GM19455 (cell line): ENCODE results near the gene SFMBT2.
"Not testable (repeated sequence)": the region's sequence is repeated elsewhere in the genome, so short reads cannot be mapped to it uniquely, and the experiment has no call there.

Source experiments
- ATAC-seq: cut with Tn5 transposase; IDR thresholded peaks from one replicate; pipeline ENCODE4 v1.9.1; 2021; ENCODE audit not compliant: unreplicated experiment

Gene SFMBT2

GRCh38 chr10:7234109-7234508 is 176.7 kb downstream of the SFMBT2 start:
- no peak for ATAC-seq

GRCh38 chr10:7233259-7233991 is 177.4 kb downstream of the SFMBT2 start:
- ATAC-seq, result no peak

- no peak for ATAC-seq
Observed at GRCh38 chr10:7231509-7232414, 179.1 kb downstream of the SFMBT2 start.

- ATAC-seq, result no peak
Observed at GRCh38 chr10:7230951-7231350, 179.9 kb downstream of the SFMBT2 start.

DNA sequence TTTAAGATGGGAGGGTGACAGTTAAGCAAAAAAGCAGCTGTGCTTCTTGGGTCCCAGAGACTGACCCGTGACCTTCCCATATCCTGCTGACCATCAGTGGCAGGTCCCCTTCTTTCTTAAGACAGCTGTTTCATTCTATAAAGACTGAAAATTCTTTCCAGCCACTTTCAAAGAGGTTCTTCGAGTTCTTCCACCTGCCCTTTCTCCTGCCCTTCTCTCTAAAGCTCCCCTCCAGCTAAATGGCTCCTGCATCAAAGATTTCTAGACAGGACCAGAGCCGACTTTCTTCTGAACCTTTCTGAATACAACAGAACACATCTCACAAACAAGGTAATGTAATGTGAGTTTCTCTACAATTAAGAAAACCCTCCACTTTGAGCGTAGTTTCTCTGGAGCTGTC is 180.8 kb downstream of the SFMBT2 start:
- no peak for ATAC-seq

DNA sequence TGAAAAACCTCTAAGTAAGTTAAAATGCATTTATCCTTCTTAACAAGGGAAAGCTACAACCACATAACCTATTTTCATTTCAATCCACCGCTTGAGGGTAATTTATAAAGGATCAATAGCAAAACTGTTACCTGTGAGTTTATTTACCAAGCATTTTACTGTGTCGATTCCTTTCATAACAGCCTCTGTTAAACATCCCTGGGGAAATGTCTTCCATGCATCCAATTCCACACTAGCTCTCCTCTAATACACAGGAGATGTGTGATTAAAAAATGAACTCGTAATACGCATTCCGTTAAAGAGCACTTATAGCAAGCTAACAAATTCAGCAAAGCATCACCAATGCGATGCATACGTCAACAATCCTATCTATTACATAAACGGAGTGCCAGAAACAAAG is 185.7 kb downstream of the SFMBT2 start:
- no peak for ATAC-seq

DNA sequence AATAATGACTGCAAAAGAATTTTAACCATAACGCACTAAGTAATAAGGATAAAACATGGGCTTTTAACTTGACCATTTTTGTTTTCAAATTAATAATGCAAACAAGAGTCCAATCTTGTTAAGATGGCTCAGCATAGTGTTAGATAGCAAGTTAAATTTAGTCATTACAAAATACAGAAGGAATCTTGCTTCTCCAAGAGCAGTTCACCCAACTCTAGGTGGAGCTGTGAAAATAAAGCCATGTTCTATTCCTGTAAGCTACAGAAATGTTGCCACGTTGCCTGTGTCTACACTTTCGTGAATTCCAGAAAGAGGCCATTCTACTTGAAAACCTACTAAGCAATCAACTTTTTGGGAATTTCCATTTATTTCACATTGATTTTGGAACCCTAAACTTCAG is 191.9 kb downstream of the SFMBT2 start:
- ATAC-seq, result no peak

GRCh38 chr10:7212696-7213095 is 198.1 kb downstream of the SFMBT2 start:
- not testable (repeated sequence) for ATAC-seq

- ATAC-seq, result no peak
Observed at GRCh38 chr10:7211857-7212577, 198.8 kb downstream of the SFMBT2 start.

DNA sequence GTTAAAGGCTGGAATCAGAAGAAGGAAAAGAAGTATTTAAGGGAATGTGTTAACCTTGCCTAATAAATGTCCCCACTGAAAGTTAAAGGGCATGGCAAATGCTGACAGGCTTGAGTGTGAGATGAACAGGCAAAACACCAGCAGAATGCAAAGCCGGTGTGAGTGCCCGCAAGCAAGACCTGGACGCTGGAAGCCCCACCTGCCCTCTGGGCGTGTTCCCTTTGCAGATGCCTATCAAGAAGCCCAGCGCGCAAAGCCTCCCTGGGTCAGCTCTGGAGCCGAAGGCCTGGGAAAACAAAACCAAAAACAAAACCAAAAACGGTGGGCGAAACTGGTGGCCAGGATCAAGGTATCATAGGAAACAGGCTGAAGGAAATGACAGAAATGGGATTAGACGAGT is 200.3 kb downstream of the SFMBT2 start:
- ATAC-seq, result no peak

- no peak for ATAC-seq
Observed at GRCh38 chr10:7209458-7209857, 201.4 kb downstream of the SFMBT2 start.

DNA sequence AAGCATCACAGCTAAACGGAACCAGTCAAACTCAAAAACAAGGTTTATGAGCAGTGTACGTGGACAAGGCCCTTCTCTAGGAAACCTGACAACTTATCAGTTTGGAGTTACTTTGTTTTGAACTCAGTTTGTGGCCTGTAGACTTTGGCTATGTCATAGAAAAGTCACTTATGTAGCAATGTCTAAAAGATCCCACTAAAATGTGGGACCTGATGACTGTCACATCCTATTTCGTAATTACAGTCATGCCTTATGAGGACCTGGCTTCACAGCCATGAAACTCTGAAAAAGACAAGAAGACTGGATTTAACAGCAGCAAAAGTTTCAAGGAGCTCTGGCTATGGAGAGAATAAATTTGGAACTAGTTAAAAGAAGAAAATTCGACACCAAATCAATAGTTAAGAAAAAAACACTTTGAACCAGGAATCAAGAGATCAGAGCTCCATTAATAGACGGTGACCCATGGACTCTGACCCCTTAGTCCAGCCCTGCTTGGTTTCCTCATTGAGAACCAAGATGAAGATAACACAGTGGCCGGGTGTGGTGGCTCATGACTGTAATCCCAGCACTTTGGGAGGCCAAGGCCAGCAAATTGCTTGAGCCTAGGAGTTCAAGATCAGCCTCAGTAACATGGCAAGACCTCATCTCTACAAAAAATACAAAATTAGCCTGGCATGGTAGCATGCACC is 204.3 kb downstream of the SFMBT2 start:
- ATAC-seq, result no peak

DNA sequence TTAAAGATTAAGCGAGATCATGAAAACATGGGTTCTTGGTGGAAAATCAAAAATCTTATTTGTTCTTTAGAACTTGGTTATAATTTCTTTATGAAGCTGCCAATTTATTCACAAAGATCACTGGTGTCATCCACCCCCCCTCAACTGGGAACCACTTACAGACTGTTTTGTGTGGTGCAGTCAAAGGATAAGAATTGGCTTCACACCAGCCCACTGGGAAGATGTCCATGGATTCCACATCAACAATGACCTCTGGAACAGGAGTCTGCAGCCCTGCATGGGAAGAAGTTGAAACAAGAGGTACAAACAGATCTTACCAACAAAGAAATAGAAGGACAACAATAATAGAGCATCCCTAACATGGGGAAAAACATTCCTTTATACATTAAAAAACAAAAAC is 205.2 kb downstream of the SFMBT2 start:
- ATAC-seq, result no peak

GRCh38 chr10:7202793-7203355 is 208.0 kb downstream of the SFMBT2 start:
- ATAC-seq, result no peak

- no peak for ATAC-seq
Observed at GRCh38 chr10:7199152-7199760, 211.6 kb downstream of the SFMBT2 start.

- no peak for ATAC-seq
Observed at GRCh38 chr10:7196284-7196683, 214.6 kb downstream of the SFMBT2 start.

DNA sequence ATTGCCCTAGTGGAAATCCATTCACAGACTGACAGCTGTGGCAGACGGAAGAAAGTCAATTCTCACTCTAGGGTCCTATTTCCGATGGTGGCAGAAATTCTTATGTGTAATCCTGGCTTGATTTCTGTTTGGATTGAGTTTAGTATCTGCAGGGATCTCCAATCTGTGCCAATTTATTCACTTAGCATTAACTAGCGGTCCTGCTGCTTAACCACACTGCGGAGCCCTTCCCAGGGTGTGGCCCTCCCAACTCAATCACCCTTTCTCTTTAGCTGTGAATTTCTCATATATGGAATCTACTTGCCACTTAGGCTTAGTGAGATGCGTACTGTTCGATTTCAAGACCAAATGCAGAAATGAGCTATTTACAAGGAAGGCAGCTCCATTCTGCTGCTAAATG is 215.7 kb downstream of the SFMBT2 start:
- ATAC-seq, result no peak

DNA sequence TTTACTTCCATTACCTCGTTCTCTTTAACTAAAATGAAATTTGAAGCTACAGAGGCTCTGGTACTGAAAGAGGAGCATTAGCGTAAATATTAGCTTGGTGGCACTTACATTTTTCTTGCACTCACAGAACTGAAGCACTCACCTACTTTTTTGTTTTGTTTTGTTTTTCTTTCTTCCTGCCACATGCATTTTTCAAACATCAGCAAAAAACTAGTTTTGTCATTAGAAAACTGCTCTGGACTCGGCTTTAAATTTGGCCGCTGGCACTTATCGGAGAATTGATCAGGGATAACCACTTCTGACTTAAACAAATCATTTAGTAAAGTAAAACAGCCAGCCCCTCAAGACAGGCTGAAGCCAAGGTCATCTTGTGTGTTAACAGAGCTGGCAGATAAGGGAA is 216.3 kb downstream of the SFMBT2 start:
- ATAC-seq, result no peak

GRCh38 chr10:7193369-7193768 is 217.5 kb downstream of the SFMBT2 start:
- ATAC-seq, result no peak

- no peak for ATAC-seq
Observed at GRCh38 chr10:7192831-7193361, 217.9 kb downstream of the SFMBT2 start.
